H1 (cell line): ENCODE data around the gene EPHB1. TPM values are rescaled to one million over a fixed set of nuclear protein-coding genes. Genes with fewer than 3 reads are reported as not detected.

Experiments
- ASH2L ChIP-seq: fragments of 200-600, 300-600 bp; sonication (generic); IDR thresholded peaks from one replicate; pipeline ENCODE4 v1.7.1; 2017; ENCODE audit warnings: low read length
- ATF3 ChIP-seq: IDR thresholded peaks from 2 replicates; pipeline ENCODE4 v1.6.1; 2011; ENCODE audit warnings: low read depth, mild to moderate bottlenecking, low read length; ENCODE audit not compliant: insufficient read depth
- BCL11A ChIP-seq, 2 experiments: IDR thresholded peaks; one replicate each; pipeline ENCODE4 v1.6.1; 2011; ENCODE audit warnings: low read depth in 2 of 2, low read length in 2 of 2, mild to moderate bottlenecking in 2 of 2
- CBX5 ChIP-seq: fragments of 300-800, 300-1000 bp; sonication (generic); IDR thresholded peaks from 2 replicates; pipeline ENCODE4 v1.7.1; 2016; ENCODE audit warnings: antibody characterized with exemption, low read length, low read depth
- CTCF ChIP-seq, 3 experiments: IDR thresholded peaks; 1 replicate in 2 of 3; 2 replicates in 1 of 3; pipeline versions ENCODE4 v1.5.1 to v1.6.1; 2011; ENCODE audit warnings: low read length in 3 of 3, mild to moderate bottlenecking in 3 of 3, inconsistent platforms in 2 of 3, low read depth in 1 of 3, moderate library complexity in 1 of 3; ENCODE audit not compliant: insufficient read depth in 1 of 3; ENCODE audit errors: control extremely low read depth in 1 of 3
- GABPA ChIP-seq: IDR thresholded peaks from 2 replicates; pipeline ENCODE4 v1.6.1; 2011; ENCODE audit warnings: mild to moderate bottlenecking, low read length, moderate library complexity, borderline replicate concordance; ENCODE audit not compliant: insufficient read depth
- NANOG ChIP-seq: IDR thresholded peaks from 2 replicates; pipeline ENCODE4 v1.6.1; 2011; ENCODE audit warnings: low read length, low read depth, mild to moderate bottlenecking, inconsistent platforms; ENCODE audit not compliant: insufficient read depth, poor library complexity, severe bottlenecking
- polyA plus RNA-seq, 7 experiments: library from polyadenylated mRNA; depleted of rRNA in 3 of 7; stranded (reverse) in 5 of 7; unstranded in 2 of 7; fragments of >200 nt in 5 of 7; fragments of 200-250 nt in 2 of 7; gene quantifications; 1 replicate in 5 of 7; 2 replicates in 1 of 7; 4 replicates in 1 of 7; pipeline versions ENCODE4 v1.2.1 to v1.2.3, GENCODE V29; 2011 to 2013; ENCODE audit warnings: missing spikeins in 2 of 7, mixed read lengths in 2 of 7
- total RNA-seq: library from RNA; stranded (reverse); fragmentation: NEBNext Ultra II Directional; extraction: Animal tissue kit (Norgen Biotek cat#: 25700); gene quantifications from 2 replicates; pipeline ENCODE4 v1.2.1, GENCODE V29; 2021

Gene EPHB1
- total and polyA plus RNA-seq, 2 of the 8 experiments (the other 6 are each of a cell fraction or from before 2014, with no cell fraction given): 3.5 to 5.9 TPM

DNA sequence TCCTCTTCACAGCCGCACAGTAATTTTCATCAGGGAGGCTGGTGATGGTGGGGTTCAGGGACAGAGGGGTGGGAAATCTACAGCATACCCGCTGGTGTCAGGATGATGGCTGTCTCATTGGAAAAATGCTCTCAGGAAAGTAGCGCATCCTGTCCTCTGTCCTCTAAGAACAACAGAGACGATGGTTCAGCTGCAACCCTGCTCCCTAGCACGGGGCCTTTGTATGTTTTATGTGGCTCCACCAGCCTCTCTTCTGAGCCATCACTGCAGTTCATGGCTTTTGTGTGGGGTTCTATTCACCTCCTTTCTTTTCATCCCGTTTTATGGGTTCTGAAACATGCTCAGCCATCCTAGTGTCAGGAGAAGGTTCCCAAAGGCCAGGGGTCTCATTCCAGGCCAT is 68.9 kb downstream of the EPHB1 start (continued):
- TF ChIP-seq CTCF (IDR thresholded peaks at IDR 0.05; ENCODE audit: control extremely low read depth in 1 of 3, insufficient read depth in 1 of 3, low read depth in 1 of 3, low read length in 3 of 3) (no peak), ASH2L (no peak), BCL11A (IDR thresholded peaks at IDR 0.05; ENCODE audit: low read depth in 2 of 2, low read length in 2 of 2) (no peak), ATF3 (no peak), CBX5 (no peak), NANOG (no peak), GABPA (no peak)
